GM18499 (cell line): Measurements from ENCODE around the gene OR6C76.

Experiments used
- ATAC-seq: cut with Tn5 transposase; IDR thresholded peaks from one replicate; pipeline ENCODE4 v1.9.1; 2021; ENCODE audit warnings: moderate number of reproducible peaks; ENCODE audit not compliant: insufficient read depth, unreplicated experiment

OR6C76 gene

DNA sequence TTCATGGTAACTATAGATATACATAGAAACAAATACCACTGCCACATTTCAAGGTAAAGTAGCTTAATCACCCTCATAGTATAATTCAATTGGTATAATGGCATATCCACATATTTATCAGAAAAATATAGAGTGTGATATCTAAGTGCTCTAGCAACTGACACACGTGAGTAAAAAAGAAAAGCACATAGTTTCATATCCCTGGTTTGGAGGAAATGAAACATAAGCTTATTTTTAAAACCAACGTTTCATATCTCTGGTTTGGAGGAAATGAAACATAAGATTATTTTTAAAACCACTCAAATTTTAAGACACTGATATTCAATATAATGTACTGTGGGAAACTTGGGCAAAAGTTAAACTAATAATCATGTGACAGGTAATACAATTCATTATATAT is 41.8 kb downstream of the OR6C76 start:
- ATAC-seq, result peak; percentile 68

DNA sequence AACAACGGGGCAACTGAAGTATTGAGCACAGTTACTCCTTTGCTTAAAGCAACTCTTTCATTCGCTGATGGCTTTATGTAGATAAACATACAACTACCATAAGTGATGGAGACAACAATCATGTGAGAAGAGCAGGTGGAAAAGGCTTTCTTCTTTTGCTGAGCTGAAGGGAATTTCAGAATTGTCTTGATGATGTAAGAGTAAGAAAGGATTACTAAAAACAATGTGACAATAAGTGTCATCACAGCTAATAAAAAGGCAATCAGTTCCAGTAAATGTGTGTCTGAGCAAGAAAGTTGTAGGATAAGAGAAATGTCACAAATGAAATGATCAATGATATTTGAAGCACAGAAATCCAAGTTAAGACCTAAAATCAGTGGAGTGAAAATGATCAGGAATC is 43.2 kb downstream of the OR6C76 start:
- ATAC-seq, result no peak

DNA sequence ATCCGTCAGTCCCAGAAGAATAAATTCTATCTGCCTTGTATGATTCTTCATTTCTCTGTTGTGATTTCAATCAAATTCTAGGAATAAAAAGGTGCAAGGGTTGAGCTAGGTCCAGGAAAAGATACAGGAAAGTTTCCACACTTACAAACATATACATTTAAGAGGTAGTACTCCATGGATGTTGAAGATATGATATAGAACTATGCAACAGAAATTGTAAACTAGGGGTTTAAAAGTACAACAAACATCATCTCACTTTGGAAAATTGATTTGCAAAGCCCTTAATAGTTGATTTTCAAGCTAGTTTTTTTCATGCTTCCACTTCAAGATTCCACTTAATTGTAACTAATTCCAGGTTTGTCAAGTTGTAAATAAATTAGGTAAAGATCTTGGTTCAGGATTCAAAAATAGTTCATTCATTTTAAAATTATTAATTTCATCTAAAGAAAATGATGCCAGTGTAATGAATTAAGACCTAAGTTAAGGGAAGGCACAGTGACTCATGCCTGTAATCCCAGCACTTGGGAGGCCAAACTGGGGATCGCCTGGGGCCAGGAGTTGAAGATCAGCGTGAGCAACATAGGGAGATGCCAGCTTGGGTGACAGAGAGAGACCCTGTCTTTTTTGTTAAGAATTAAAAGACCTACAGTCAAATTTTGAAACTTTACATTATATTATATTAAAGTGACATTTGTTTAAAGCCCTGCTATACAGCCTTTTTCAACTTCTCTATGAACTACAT is 44.2 kb downstream of the OR6C76 start, which contains the start of gene OR6C70:
TSS of gene OR6C70 (minus strand) at position 51 of the 742 bp plus-strand sequence. CDS start at position 51, 0 bp downstream.
- ATAC-seq, result no peak

DNA sequence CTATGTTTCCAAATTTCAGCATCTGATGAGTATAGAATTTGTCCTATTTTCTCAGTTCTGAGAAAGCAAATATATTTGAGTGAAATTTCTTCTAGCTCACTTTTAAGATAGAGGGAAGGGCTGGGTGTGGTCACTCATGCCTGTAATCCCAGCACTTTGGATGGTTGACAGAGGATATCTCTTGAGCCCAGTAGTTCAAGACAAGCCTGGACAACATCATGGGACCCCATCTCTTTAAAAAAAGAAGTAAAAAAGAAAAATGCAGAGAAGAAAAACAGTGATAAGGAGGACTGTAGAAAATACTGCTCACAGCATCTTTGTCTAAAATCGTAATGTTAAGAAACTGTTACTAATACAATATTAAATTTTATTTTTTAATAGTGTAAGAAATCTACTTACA is 46.2 kb downstream of the OR6C76 start:
- ATAC-seq, result no peak
